Measurements from ENCODE around the gene PAX8.

PAX8 gene

GRCh38 chr2:113219889-113220641 lies 58.7 kb downstream of the PAX8 start:
- DNase-seq, result peak; percentile 68

DNA sequence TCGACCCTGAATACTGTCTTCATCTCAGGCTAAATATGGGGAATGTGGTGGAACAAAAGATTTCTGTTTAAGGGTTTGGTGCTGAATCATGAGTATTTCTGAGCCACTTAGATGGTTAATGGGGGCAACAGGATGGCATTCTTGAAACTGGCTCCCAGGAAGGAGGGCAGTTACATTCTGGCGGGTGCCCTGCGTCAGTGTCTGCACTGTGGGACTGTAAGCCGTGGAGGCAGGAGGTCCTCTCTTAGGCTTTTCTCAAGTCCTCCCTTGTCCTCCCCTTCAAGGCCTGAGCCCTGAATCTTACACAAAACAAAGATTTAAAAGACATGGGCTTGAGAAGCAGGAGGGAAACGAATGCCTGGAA lies 59.2 kb downstream of the PAX8 start:
- DNase-seq, result no peak

GRCh38 chr2:113219092-113219441 lies 59.7 kb downstream of the PAX8 start:
- no peak for DNase-seq

GRCh38 chr2:113218283-113219091 lies 60.2 kb downstream of the PAX8 start:
- DNase-seq, result peak; percentile 52

- peak; percentile 43 for DNase-seq
Measured at GRCh38 chr2:113217455-113218282, 61.1 kb downstream of the PAX8 start.

- no peak for DNase-seq
Measured at GRCh38 chr2:113216891-113217454, 61.7 kb downstream of the PAX8 start.

DNA sequence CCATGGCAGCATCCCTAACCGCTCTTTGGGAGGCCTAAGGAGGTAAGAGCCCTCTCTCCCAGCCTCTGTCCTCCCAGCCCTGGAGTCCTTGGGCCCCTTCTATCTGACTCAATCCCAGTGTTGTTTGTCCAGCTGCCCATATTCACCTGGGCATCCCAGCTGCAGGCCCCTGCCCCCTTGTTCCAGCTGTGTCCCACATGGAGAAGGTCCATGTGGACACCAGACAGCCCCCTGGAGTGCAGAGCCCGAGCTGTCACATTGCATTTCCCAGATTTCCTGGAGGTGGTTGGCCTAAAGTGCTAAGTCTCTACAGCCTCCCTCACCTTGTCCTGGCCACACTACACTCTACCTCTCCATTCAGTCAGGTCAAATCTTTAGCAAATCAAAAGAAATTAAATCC lies 62.4 kb downstream of the PAX8 start:
- no peak for DNase-seq

GRCh38 chr2:113215056-113215455 lies 63.7 kb downstream of the PAX8 start:
- no peak for DNase-seq

DNA sequence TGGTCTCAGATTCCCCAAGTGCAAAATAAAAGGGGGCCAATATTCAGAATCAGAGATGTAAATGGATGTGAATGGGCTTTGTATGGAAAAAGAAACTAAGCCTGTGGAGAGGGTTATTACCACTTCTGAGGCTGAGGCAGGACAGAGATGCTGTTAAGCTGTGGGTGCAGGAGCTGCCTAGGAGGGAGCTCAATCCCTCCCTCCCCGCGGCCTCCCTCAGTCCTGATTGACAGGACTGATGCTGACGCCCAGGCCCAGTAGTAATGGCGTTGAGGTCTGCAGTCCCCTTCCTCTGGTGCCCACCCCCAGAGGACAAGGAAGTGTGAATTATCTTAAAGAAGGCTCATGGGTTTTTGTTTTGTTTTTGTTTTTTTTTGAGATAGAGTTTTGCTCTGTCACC lies 64.6 kb downstream of the PAX8 start:
- no peak for DNase-seq

DNA sequence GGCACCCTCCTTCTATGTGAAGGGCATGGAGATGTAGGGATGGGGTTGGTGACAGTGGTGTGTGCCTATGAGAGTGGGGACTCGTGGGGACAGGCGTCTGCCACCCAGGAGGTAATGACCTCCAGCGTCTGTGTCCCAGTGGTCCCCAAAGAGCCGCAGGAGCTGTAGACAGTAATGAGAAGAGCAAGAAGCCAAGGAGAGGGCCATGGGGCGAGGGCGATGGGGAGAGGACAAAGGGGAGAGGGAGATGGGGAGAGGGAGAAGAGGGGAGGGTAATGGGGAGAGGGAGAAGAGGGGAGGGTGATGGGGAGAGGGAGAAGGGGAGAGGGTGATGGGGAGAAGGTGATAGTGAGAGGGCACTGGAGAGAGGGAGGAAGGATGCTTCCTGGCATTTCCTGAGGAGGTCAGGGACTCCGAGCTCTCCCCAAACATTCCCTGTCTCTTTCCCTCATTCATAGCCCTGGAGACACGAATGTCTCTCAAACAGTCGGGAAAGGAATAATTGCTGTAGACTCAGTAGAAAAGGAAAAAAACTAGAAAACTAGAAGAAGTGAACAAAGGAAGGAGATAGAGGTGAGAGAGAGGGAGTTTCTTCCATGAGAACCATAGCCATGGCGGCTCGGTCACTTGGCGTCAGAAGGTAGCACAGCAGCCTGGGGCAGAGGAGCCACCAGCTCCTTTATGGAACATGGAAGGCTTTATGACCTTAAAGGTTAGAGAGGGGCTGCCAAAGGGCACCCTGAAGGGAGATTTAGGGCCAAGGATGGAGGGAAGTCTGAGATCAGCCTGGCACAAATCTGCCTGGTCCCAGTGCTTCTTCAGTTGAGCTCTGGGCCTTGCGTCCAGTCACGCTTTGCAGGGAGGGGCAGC lies 65.4 kb downstream of the PAX8 start:
- DNase-seq, result no peak

DNA sequence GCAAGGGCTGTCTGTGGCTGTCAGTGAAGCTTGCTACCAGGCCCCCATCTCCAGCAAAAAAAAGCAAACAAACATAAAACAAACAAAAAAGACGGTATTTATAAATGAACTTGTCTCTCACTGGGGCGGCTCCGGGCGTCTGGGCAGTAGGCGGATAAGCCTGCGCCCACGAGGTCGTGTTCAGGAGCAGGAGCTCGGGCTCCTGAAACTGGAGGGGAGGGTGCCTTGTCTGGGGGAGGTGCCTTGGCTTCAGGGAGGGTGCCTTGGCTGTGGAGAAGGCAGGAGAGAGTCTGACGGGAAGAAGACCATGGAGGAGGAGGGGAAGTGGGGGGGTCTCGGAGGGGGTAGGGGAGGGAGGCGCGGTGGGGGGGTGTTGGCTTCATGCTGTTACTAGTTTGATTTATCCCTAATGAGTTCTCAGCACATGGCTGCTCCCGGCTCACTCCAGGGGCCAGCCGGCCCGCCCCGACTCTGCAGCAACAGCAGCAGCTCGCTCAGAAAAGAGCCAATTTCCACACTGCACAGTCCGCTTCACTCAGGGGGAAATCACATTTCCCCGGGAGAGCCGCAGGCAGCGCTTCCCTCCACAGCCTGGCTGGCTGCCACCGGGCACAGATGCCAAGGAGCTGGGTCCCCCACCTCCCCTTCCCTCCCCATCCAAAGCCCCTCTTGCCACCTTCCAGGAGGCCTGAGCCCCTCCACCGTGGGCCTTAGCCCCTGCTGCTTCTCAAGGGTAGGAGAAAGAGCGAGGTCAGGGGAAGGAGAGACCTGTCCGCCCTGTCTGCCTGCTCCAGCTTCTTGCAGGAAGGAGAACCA lies 66.3 kb downstream of the PAX8 start:
- no peak for DNase-seq

- DNase-seq, result peak; percentile 60
Measured at GRCh38 chr2:113211226-113212105, 67.3 kb downstream of the PAX8 start.

DNA sequence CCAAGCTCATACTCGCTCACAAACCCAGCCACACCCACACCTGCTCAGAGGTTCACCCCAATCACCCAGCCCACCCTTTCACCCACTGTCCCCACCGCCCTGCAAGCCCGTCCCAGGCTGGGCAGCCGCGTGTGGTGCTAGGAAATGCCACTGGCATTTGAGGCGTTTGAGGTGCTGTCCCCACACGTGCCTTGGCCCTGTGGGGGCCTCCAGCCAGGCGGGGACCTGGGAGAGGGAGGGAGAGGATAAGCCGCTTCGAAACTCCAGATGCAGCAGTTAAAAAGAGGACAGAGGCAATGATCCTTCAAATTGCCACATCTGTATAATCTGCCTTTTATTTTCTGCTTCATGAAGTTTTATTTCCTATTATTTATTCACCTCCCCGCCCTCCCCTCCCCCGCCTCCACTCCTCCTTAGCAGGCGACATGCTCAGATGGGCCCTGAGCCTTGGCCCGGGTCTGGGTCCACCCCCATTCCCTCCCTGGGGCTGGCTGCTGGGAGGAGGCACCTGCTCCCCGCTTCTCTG lies 69.0 kb downstream of the PAX8 start:
- no peak for DNase-seq

- DNase-seq, result no peak
Measured at GRCh38 chr2:113209011-113209645, 69.6 kb downstream of the PAX8 start.

DNA sequence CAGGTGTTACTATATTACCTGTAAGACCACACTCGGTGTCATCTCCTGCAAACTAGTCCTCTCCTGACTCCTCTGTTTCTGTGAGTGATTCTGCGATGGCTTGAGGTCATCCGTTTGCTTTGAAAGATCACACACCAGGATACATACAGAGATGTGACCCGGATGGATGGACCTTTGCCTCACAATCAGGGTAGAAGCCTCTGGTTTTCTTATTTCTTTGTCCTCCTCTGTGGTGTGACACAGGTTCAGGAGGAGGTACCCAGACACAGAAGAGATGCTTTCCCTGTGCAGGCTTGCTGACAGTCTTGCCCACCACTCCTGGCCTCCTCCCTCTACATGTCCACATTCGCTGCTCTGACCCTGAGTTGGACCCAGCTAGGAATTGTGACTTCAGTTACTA lies 70.3 kb downstream of the PAX8 start:
- no peak for DNase-seq

DNA sequence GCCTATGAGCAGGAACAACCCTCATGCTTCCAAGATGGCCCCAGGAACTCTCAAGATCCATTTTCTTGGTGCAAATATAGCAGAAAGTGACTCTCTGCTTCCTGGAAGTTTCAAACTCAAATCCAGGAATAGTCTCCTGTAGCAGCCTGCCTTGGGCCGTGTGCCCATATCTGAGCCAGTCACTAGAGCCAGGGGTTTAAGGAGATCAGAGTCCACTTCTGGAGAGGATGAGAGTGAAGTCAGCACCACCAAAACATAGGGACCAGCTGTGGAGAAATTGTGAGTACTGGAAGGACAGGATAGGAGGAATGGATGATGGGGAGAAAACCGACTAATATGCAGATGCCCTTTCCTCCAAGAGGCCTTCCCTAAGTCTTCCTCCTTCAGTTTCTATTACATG lies 71.7 kb downstream of the PAX8 start:
- DNase-seq, result no peak

GRCh38 chr2:113206251-113206650 lies 72.5 kb downstream of the PAX8 start:
- DNase-seq, result no peak

GRCh38 chr2:113203901-113204519 lies 74.7 kb downstream of the PAX8 start:
- peak; percentile 60 for DNase-seq

GRCh38 chr2:113203217-113203530 lies 75.5 kb downstream of the PAX8 start:
- no peak for DNase-seq

Data from MV-4-11 (cell line).